C4-2B (cell line): ENCODE measurements around the gene YBX1.

Experiments
- ZFX ChIP-seq: fragments of 450-650 bp; IDR thresholded peaks from 2 replicates; pipeline ENCODE4 v1.6.1; 2017
- TF ChIP-seq, protein P1 (sequence below): fragments of 450-650 bp; conservative IDR thresholded peaks from 2 replicates; pipeline ENCODE4 v1.5.1; 2017; ENCODE audit warnings: mild to moderate bottlenecking

DNA sequence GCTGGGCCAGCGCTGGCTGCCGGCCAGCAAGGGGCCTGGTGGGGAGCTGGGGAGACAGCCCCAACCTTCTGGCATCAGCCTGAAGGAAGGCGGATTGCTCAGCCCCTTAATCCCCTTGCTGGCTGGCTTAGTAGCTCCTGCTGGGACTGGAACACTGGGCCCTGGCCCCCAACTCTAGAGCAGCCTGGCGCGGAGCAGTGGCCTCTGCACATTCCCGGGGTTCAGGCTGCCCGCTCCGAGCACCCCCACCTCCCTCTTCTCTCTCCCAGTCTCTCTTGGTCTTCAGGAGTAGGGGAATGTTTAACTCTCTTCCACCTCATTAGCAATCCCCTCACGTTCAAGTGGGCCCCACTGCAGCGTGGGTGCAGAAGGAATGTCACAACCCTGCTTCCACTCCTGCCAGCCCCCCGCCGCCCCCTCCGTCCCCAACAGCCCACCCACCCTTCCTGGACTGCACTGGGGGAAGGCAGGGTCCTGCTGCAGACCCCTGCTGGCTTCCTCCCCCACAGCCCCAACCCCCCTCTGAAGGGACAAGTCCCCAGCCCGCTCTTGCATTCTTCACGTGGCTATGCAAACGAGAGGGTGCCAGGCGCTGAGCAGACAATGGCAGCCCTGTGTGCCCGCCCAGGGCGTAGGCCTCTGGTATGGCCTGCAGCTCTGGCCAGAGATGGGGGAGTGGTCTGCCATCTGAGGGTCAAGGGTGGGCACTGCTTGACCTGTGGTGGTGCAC is 58.8 kb downstream of the YBX1 start:
- TF ChIP-seq, protein P1, sequence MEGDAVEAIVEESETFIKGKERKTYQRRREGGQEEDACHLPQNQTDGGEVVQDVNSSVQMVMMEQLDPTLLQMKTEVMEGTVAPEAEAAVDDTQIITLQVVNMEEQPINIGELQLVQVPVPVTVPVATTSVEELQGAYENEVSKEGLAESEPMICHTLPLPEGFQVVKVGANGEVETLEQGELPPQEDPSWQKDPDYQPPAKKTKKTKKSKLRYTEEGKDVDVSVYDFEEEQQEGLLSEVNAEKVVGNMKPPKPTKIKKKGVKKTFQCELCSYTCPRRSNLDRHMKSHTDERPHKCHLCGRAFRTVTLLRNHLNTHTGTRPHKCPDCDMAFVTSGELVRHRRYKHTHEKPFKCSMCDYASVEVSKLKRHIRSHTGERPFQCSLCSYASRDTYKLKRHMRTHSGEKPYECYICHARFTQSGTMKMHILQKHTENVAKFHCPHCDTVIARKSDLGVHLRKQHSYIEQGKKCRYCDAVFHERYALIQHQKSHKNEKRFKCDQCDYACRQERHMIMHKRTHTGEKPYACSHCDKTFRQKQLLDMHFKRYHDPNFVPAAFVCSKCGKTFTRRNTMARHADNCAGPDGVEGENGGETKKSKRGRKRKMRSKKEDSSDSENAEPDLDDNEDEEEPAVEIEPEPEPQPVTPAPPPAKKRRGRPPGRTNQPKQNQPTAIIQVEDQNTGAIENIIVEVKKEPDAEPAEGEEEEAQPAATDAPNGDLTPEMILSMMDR: no peak
- no peak for TF ChIP-seq ZFX
